Panc1 (cell line): ENCODE data around the gene FOXO1. TPM values are rescaled to one million over a fixed set of nuclear protein-coding genes. Genes with fewer than 3 reads are reported as not detected.

Experiments
- ATAC-seq: fragments of 200-7000 bp; cut with Tn5 transposase; 2 replicates; pipeline ENCODE4 v1.9.1; 2020; ENCODE audit warnings: mild to moderate bottlenecking, moderate library complexity
- BruUV-seq: library from RNA; stranded (reverse); fragments of 400-500 nt; replicated peaks from 2 replicates; lab custom pipeline; 2021; lab: Mats Ljungman, UMichigan
- CTCF ChIA-PET: fragments of 300-600 bp; sonication (Branson Sonifier 250); formaldehyde crosslinking; loops from one replicate; lab custom pipeline; 2022; ENCODE audit warnings: antibody characterized with exemption; lab: Charles Lee
- POLR2A ChIA-PET: fragments of 300-600 bp; sonication (Branson Sonifier 250); formaldehyde crosslinking; loops from one replicate; lab custom pipeline; 2022; ENCODE audit warnings: antibody characterized with exemption; lab: Charles Lee
- DNase-seq: peaks from one replicate; pipeline ENCODE4 v3.0.0-alpha.2; 2010; ENCODE audit warnings: low read depth, low spot score
- H3K27ac ChIP-seq: 2 replicates; pipeline ENCODE4 v1.5.1; 2011; ENCODE audit warnings: mild to moderate bottlenecking, low read length, inconsistent platforms
- H3K27me3 ChIP-seq: fragments of 200-500 bp; sonication (Bioruptor generic); 2 replicates; pipeline ENCODE4 v1.6.0; 2014; ENCODE audit warnings: low read length, inconsistent platforms; ENCODE audit not compliant: control insufficient read depth, insufficient read depth
- H3K36me3 ChIP-seq: fragments of 200-500 bp; sonication (Bioruptor generic); 2 replicates; pipeline ENCODE4 v1.5.1; 2014; ENCODE audit warnings: inconsistent platforms, mild to moderate bottlenecking, low read length, moderate library complexity; ENCODE audit not compliant: control insufficient read depth, insufficient read depth
- H3K4me1 ChIP-seq: 2 replicates; pipeline ENCODE4 v1.5.1; 2011; ENCODE audit warnings: inconsistent platforms, mild to moderate bottlenecking, low read length, moderate library complexity; ENCODE audit not compliant: control insufficient read depth, insufficient read depth
- H3K4me3 ChIP-seq, 2 experiments: 2 replicates each; pipeline ENCODE4 v1.5.1; 2011 to 2012; ENCODE audit warnings: low read depth in 2 of 2, low read length in 2 of 2, mild to moderate bottlenecking in 2 of 2, inconsistent platforms in 1 of 2, moderate library complexity in 1 of 2
- H3K9me3 ChIP-seq: fragments of 200-500 bp; sonication (Bioruptor generic); 2 replicates; pipeline ENCODE4 v1.5.1; 2014; ENCODE audit warnings: low read depth, mild to moderate bottlenecking, inconsistent platforms, low read length, moderate library complexity; ENCODE audit not compliant: control insufficient read depth, insufficient read depth
- POLR2AphosphoS5 ChIP-seq: IDR thresholded peaks from 2 replicates; pipeline ENCODE4 v1.6.1; 2012; ENCODE audit warnings: mild to moderate bottlenecking, low read depth, low read length, moderate library complexity
- REST ChIP-seq, 2 experiments: IDR thresholded peaks; 2 replicates each; pipeline ENCODE4 v1.6.1; 2011 to 2012; ENCODE audit warnings: low read depth in 2 of 2, control low read depth in 1 of 2, low read length in 1 of 2, mild to moderate bottlenecking in 1 of 2, moderate library complexity in 1 of 2; ENCODE audit not compliant: insufficient read depth in 1 of 2
- SIN3A ChIP-seq: IDR thresholded peaks from 2 replicates; pipeline ENCODE4 v1.6.1; 2012; ENCODE audit warnings: low read depth, mild to moderate bottlenecking, low read length, moderate library complexity, borderline replicate concordance; ENCODE audit not compliant: insufficient read depth
- TCF7L2 ChIP-seq: IDR thresholded peaks from 2 replicates; pipeline ENCODE4 v1.6.1; 2011; ENCODE audit warnings: mild to moderate bottlenecking, low read depth, low read length, inconsistent platforms
- in situ Hi-C: cut with HindIII; loops from 2 replicates; pipeline ENCODE4 v1.10.0; 2016; ENCODE audit warnings: low sequenced_read_pairs, low pct_unique_long_range_greater_than_20kb
- intact Hi-C: fragments of 100-400 bp; cut with micrococcal nuclease; formaldehyde crosslinking; loops from one replicate; pipeline ENCODE4 v1.10.0; 2022; ENCODE audit not compliant: unreplicated experiment
- total RNA-seq: library from RNA; stranded (reverse); gene quantifications from one replicate; pipeline ENCODE4 v1.2.1, GENCODE V29; 2021; ENCODE audit not compliant: unreplicated experiment
- TF ChIP-seq, protein P1 (sequence below): fragments of 450-650 bp; IDR thresholded peaks from 2 replicates; pipeline ENCODE4 v1.5.1; 2017; ENCODE audit warnings: mild to moderate bottlenecking

The FOXO1 gene
- total RNA-seq, 1 experiment from 2014 or later, result 2.1 TPM

- Histone ChIP-seq H3K9me3 (no peaks in the 10 kb centered on the region), H3K36me3 (no peaks in the 10 kb centered on the region), H3K4me1 (no peaks in the 10 kb centered on the region), H3K4me3 (no peak overlapping the region), H3K27me3 (no peaks in the 10 kb centered on the region), H3K27ac (no peak overlapping the region)
- BruUV-seq, result no TSS peak
- no peak for ATAC-seq
- no peak for DNase-seq
- in situ Hi-C loops, result no loop called here
- ChIA-PET POLR2A (no interaction called here), CTCF (no interaction called here)
- TF ChIP-seq POLR2AphosphoS5 (no peak), SIN3A (no peak), TCF7L2 (no peak), REST (IDR thresholded peaks at IDR 0.05; ENCODE audit: insufficient read depth in 1 of 2, low read depth in 2 of 2, low read length in 1 of 2) (no peak)
- TF ChIP-seq, protein P1, sequence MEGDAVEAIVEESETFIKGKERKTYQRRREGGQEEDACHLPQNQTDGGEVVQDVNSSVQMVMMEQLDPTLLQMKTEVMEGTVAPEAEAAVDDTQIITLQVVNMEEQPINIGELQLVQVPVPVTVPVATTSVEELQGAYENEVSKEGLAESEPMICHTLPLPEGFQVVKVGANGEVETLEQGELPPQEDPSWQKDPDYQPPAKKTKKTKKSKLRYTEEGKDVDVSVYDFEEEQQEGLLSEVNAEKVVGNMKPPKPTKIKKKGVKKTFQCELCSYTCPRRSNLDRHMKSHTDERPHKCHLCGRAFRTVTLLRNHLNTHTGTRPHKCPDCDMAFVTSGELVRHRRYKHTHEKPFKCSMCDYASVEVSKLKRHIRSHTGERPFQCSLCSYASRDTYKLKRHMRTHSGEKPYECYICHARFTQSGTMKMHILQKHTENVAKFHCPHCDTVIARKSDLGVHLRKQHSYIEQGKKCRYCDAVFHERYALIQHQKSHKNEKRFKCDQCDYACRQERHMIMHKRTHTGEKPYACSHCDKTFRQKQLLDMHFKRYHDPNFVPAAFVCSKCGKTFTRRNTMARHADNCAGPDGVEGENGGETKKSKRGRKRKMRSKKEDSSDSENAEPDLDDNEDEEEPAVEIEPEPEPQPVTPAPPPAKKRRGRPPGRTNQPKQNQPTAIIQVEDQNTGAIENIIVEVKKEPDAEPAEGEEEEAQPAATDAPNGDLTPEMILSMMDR, result no peak
- intact Hi-C loops, result no loop called here
Observed at GRCh38 chr13:40590112-40590862, 76.2 kb downstream of the FOXO1 start.

DNA sequence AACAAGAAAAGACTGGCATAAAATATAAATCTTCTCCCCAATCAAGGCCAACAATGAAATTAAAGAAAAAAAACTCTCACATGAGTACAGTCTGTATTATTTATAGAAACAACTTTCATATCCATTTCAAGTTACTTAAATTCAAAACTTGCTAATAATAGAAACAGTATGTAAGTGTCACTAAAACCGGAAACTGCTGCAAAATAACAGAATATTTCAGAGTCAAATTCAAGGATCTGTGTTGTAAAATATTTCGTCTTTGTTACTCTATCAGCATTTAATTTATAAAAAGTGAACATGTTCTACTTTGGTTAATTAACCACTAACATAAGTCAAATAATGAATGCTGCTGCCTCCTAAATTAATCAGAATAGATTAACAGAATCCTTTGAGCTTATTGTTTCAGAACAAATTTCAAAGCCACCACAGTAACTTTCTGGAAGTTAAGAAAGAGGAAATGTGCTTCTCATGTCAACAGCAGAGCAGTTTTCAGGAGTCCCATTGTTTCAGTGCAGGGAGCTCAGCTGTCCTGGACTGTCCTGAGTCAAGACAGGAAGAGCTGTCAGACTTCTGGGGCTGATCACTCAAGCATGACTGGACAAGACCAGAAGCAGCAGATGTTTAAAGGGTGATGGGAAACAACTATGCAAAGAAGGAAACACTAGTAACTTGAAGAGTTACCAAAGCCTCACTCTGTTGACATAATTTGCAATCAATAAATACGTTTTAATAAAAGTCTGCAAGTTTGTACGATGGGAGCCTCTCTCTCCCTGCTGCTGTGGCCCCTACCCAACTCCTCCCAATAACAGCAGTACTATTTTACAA, 76.9 kb downstream of the FOXO1 start:
- in situ Hi-C loops, result no loop called here
- ATAC-seq (no peak), DNase-seq (no peak)
- no peaks in the 10 kb centered on the region for H3K36me3 ChIP-seq
- BruUV-seq, result no TSS peak
- no peak for TF ChIP-seq SIN3A
- no peak overlapping the region for H3K4me3 ChIP-seq
- ChIA-PET POLR2A (no interaction called here), CTCF (no interaction called here)
- H3K27ac ChIP-seq, result no peak overlapping the region
- H3K27me3 ChIP-seq, result no peaks in the 10 kb centered on the region
- intact Hi-C loops, result no loop called here
- no peaks in the 10 kb centered on the region for H3K4me1 ChIP-seq
- no peaks in the 10 kb centered on the region for H3K9me3 ChIP-seq
